Osteocyte (in vitro differentiated cells): ENCODE measurements around the gene RYR2. TPM values are rescaled to one million over a fixed set of nuclear protein-coding genes. Genes with fewer than 3 reads are reported as not detected.

Experiments used
- DNase-seq: peaks from one replicate; pipeline ENCODE4 v3.0.0; 2021; ENCODE audit warnings: mixed read lengths; ENCODE audit not compliant: unreplicated experiment; ENCODE audit errors: extremely low spot score
- H3K27ac Mint-ChIP-seq: one replicate; pipeline ENCODE4 v1.8.0; 2021; ENCODE audit warnings: mild to moderate bottlenecking, mixed read lengths; ENCODE audit not compliant: unreplicated experiment
- H3K27me3 Mint-ChIP-seq: one replicate; pipeline ENCODE4 v1.8.0; 2021; ENCODE audit warnings: mixed read lengths; ENCODE audit not compliant: unreplicated experiment
- H3K36me3 Mint-ChIP-seq: one replicate; pipeline ENCODE4 v1.8.0; 2021; ENCODE audit warnings: mixed read lengths; ENCODE audit not compliant: unreplicated experiment
- H3K4me1 Mint-ChIP-seq: one replicate; pipeline ENCODE4 v1.8.0; 2021; ENCODE audit warnings: mixed read lengths; ENCODE audit not compliant: unreplicated experiment
- H3K4me3 Mint-ChIP-seq: one replicate; pipeline ENCODE4 v1.8.0; 2021; ENCODE audit warnings: mild to moderate bottlenecking, moderate library complexity, mixed read lengths; ENCODE audit not compliant: unreplicated experiment
- H3K9me3 Mint-ChIP-seq: one replicate; pipeline ENCODE4 v1.8.0; 2021; ENCODE audit warnings: mixed read lengths; ENCODE audit not compliant: unreplicated experiment
- total RNA-seq: library from RNA; stranded (reverse); gene quantifications from 2 replicates; pipeline ENCODE4 v1.2.1, GENCODE V29; 2021
- TF ChIP-seq, protein P1 (sequence below): fragments of 200-600 bp; sonication (generic); IDR thresholded peaks from 2 replicates; pipeline ENCODE4 v1.5.0; 2021; ENCODE audit warnings: antibody characterized with exemption, mild to moderate bottlenecking, moderate library complexity

RYR2 gene
- total RNA-seq, 1 donor from 2014 or later = 0.03 TPM

GRCh38 chr1:237340892-237341291 is 298.9 kb downstream of the RYR2 start:
- H3K9me3 Mint-ChIP-seq = no peaks in the 10 kb centered on the region

DNA sequence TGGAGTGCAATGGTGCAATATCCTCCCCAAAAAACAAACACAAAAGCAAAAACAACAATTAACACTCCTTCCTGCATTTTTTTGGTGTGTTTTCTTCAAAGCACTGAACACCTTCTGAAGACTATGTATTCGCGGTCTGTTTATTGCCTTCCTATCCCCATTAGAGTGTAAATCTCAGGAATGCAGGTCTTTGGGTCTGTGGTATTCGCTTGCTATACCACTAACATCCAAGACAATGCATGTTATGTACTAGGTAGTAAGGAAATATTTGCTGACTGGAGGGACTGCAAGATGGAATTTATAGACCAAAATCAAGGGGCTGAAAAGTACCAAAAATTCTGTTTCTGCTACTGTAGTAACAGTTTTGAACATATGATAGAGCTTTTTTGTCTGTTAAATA is 299.4 kb downstream of the RYR2 start:
- no peak overlapping the region for H3K27ac Mint-ChIP-seq
- no peaks in the 10 kb centered on the region for H3K9me3 Mint-ChIP-seq
- TF ChIP-seq, protein P1, sequence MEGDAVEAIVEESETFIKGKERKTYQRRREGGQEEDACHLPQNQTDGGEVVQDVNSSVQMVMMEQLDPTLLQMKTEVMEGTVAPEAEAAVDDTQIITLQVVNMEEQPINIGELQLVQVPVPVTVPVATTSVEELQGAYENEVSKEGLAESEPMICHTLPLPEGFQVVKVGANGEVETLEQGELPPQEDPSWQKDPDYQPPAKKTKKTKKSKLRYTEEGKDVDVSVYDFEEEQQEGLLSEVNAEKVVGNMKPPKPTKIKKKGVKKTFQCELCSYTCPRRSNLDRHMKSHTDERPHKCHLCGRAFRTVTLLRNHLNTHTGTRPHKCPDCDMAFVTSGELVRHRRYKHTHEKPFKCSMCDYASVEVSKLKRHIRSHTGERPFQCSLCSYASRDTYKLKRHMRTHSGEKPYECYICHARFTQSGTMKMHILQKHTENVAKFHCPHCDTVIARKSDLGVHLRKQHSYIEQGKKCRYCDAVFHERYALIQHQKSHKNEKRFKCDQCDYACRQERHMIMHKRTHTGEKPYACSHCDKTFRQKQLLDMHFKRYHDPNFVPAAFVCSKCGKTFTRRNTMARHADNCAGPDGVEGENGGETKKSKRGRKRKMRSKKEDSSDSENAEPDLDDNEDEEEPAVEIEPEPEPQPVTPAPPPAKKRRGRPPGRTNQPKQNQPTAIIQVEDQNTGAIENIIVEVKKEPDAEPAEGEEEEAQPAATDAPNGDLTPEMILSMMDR = no peak
- H3K36me3 Mint-ChIP-seq = no peaks in the 10 kb centered on the region
- H3K4me3 Mint-ChIP-seq = no peak overlapping the region
- no peaks in the 10 kb centered on the region for H3K27me3 Mint-ChIP-seq
- no peaks in the 10 kb centered on the region for H3K4me1 Mint-ChIP-seq
- DNase-seq = no peak

More at GRCh38 chr1:237340892-237341291, 298.9 kb downstream of the RYR2 start:
- H3K4me1 Mint-ChIP-seq = no peaks in the 10 kb centered on the region
- no peaks in the 10 kb centered on the region for H3K27me3 Mint-ChIP-seq
- H3K4me3 Mint-ChIP-seq = no peak overlapping the region
- no peak for DNase-seq
- TF ChIP-seq, protein P1 = no peak
- no peaks in the 10 kb centered on the region for H3K36me3 Mint-ChIP-seq
- H3K27ac Mint-ChIP-seq = no peak overlapping the region

- no peaks in the 10 kb centered on the region for H3K36me3 Mint-ChIP-seq
- TF ChIP-seq, protein P1 = no peak
- H3K9me3 Mint-ChIP-seq = no peaks in the 10 kb centered on the region
- H3K27ac Mint-ChIP-seq = no peak overlapping the region
- DNase-seq = no peak
- H3K4me1 Mint-ChIP-seq = no peaks in the 10 kb centered on the region
- no peaks in the 10 kb centered on the region for H3K27me3 Mint-ChIP-seq
- H3K4me3 Mint-ChIP-seq = no peak overlapping the region
Measured at GRCh38 chr1:237342730-237343129, 300.7 kb downstream of the RYR2 start.

- no peak overlapping the region for H3K4me3 Mint-ChIP-seq
- H3K4me1 Mint-ChIP-seq = no peaks in the 10 kb centered on the region
- TF ChIP-seq, protein P1 = no peak
- H3K27me3 Mint-ChIP-seq = no peaks in the 10 kb centered on the region
- H3K36me3 Mint-ChIP-seq = no peaks in the 10 kb centered on the region
- H3K27ac Mint-ChIP-seq = no peak overlapping the region
- DNase-seq = no peak
- no peaks in the 10 kb centered on the region for H3K9me3 Mint-ChIP-seq
Measured at GRCh38 chr1:237352747-237353146, 310.8 kb downstream of the RYR2 start.

DNA sequence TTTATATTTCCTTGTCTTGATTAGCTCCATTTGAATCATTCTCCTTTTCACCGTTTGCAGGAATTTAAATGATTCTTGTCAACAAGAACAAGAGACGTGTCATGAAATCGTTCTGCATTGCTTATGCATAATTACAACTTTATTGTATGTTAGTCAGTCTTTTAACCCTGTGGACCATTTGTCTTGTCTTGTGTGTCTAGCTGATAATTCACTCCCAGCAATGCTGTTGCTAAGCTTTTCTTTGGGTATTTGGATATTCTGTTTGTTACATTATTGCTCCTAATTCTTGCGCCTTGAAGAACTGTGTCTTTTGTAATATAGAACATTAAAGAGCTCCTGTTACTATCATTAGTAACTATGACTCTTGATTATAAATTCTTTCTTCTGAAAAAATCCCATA is 311.9 kb downstream of the RYR2 start:
- H3K4me1 Mint-ChIP-seq = no peaks in the 10 kb centered on the region
- TF ChIP-seq, protein P1 = no peak
- no peak overlapping the region for H3K27ac Mint-ChIP-seq
- no peak overlapping the region for H3K4me3 Mint-ChIP-seq
- H3K27me3 Mint-ChIP-seq = no peaks in the 10 kb centered on the region
- DNase-seq = no peak
- no peaks in the 10 kb centered on the region for H3K36me3 Mint-ChIP-seq
- no peaks in the 10 kb centered on the region for H3K9me3 Mint-ChIP-seq
